ENCODE results near the gene TPCN1.

The TPCN1 gene

GRCh38 chr12:113325916-113326315 lies 104.7 kb downstream of the TPCN1 start:
- Histone ChIP-seq H3K4me3 (ENCODE audit: insufficient read depth, low read depth, low read length) (no peak overlapping the region), H3K9me3 (ENCODE audit: control insufficient read depth, low read length) (no peaks in the 10 kb centered on the region), H3K27me3 (ENCODE audit: control insufficient read depth, insufficient read depth, low read length, poor library complexity, severe bottlenecking) (no peaks in the 10 kb centered on the region), H3K4me1 (ENCODE audit: control insufficient read depth, insufficient read depth, low read length) (no peaks in the 10 kb centered on the region), H3K36me3 (ENCODE audit: control insufficient read depth, insufficient read depth, low read length) (no peaks in the 10 kb centered on the region), H3K27ac (ENCODE audit: insufficient read depth, low read depth, low read length, poor library complexity, severe bottlenecking) (no peak overlapping the region)
- 81 to 95% methylated on average over 1 to 3 of the region's 3 CpGs for WGBS, 2 experiments

- no peaks in the 10 kb centered on the region for H3K4me1 ChIP-seq (ENCODE audit: control insufficient read depth, insufficient read depth, low read length)
- WGBS, 2 experiments = 84 to 89% methylated on average over 4 of the region's 4 CpGs
- no peak overlapping the region for H3K4me3 ChIP-seq (ENCODE audit: insufficient read depth, low read depth, low read length)
- no peaks in the 10 kb centered on the region for H3K27me3 ChIP-seq (ENCODE audit: control insufficient read depth, insufficient read depth, low read length, poor library complexity, severe bottlenecking)
- H3K9me3 ChIP-seq (ENCODE audit: control insufficient read depth, low read length) = no peaks in the 10 kb centered on the region
- H3K27ac ChIP-seq (ENCODE audit: insufficient read depth, low read depth, low read length, poor library complexity, severe bottlenecking) = no peak overlapping the region
- no peaks in the 10 kb centered on the region for H3K36me3 ChIP-seq (ENCODE audit: control insufficient read depth, insufficient read depth, low read length)
Measured at GRCh38 chr12:113326775-113327395, 105.6 kb downstream of the TPCN1 start.

- H3K27me3 ChIP-seq (ENCODE audit: control insufficient read depth, insufficient read depth, low read length, poor library complexity, severe bottlenecking) = peaks cover 3% of the 10 kb centered on the region
- no peak overlapping the region for H3K4me3 ChIP-seq (ENCODE audit: insufficient read depth, low read depth, low read length)
- H3K4me1 ChIP-seq (ENCODE audit: control insufficient read depth, insufficient read depth, low read length) = no peaks in the 10 kb centered on the region
- WGBS, 2 experiments = 85 to 90% methylated on average over 5 of the region's 5 CpGs
- H3K9me3 ChIP-seq (ENCODE audit: control insufficient read depth, low read length) = no peaks in the 10 kb centered on the region
- H3K36me3 ChIP-seq (ENCODE audit: control insufficient read depth, insufficient read depth, low read length) = no peaks in the 10 kb centered on the region
- H3K27ac ChIP-seq (ENCODE audit: insufficient read depth, low read depth, low read length, poor library complexity, severe bottlenecking) = no peak overlapping the region
Measured at GRCh38 chr12:113328368-113328889, 107.2 kb downstream of the TPCN1 start.

GRCh38 chr12:113329022-113329790 lies 107.9 kb downstream of the TPCN1 start:
- Histone ChIP-seq H3K4me1 (ENCODE audit: control insufficient read depth, insufficient read depth, low read length) (no peaks in the 10 kb centered on the region), H3K27ac (ENCODE audit: insufficient read depth, low read depth, low read length, poor library complexity, severe bottlenecking) (no peak overlapping the region), H3K9me3 (ENCODE audit: control insufficient read depth, low read length) (no peaks in the 10 kb centered on the region), H3K27me3 (ENCODE audit: control insufficient read depth, insufficient read depth, low read length, poor library complexity, severe bottlenecking) (peaks cover 10% of the 10 kb centered on the region), H3K36me3 (ENCODE audit: control insufficient read depth, insufficient read depth, low read length) (no peaks in the 10 kb centered on the region), H3K4me3 (ENCODE audit: insufficient read depth, low read depth, low read length) (no peak overlapping the region)
- WGBS, 2 experiments = 91 to 93% methylated on average over 9 of the region's 9 CpGs

- Histone ChIP-seq H3K4me3 (ENCODE audit: insufficient read depth, low read depth, low read length) (no peak overlapping the region), H3K9me3 (ENCODE audit: control insufficient read depth, low read length) (no peaks in the 10 kb centered on the region), H3K27me3 (ENCODE audit: control insufficient read depth, insufficient read depth, low read length, poor library complexity, severe bottlenecking) (peaks cover 17% of the 10 kb centered on the region), H3K27ac (ENCODE audit: insufficient read depth, low read depth, low read length, poor library complexity, severe bottlenecking) (no peak overlapping the region), H3K4me1 (ENCODE audit: control insufficient read depth, insufficient read depth, low read length) (no peaks in the 10 kb centered on the region), H3K36me3 (ENCODE audit: control insufficient read depth, insufficient read depth, low read length) (no peaks in the 10 kb centered on the region)
- WGBS, 2 experiments = 83 to 100% methylated on average over 1 of the region's 1 CpG
Measured at GRCh38 chr12:113329791-113330417, 108.6 kb downstream of the TPCN1 start.

GRCh38 chr12:113330505-113330904 lies 109.2 kb downstream of the TPCN1 start:
- H3K9me3 ChIP-seq (ENCODE audit: control insufficient read depth, low read length) = no peaks in the 10 kb centered on the region
- H3K27me3 ChIP-seq (ENCODE audit: control insufficient read depth, insufficient read depth, low read length, poor library complexity, severe bottlenecking) = peaks cover 23% of the 10 kb centered on the region
- H3K4me3 ChIP-seq (ENCODE audit: insufficient read depth, low read depth, low read length) = no peak overlapping the region
- H3K4me1 ChIP-seq (ENCODE audit: control insufficient read depth, insufficient read depth, low read length) = no peaks in the 10 kb centered on the region
- no peaks in the 10 kb centered on the region for H3K36me3 ChIP-seq (ENCODE audit: control insufficient read depth, insufficient read depth, low read length)
- 91 to 96% methylated on average over 2 of the region's 2 CpGs for WGBS, 2 experiments
- H3K27ac ChIP-seq (ENCODE audit: insufficient read depth, low read depth, low read length, poor library complexity, severe bottlenecking) = no peak overlapping the region

GRCh38 chr12:113332688-113333417 lies 111.6 kb downstream of the TPCN1 start:
- Histone ChIP-seq H3K36me3 (ENCODE audit: control insufficient read depth, insufficient read depth, low read length) (no peaks in the 10 kb centered on the region), H3K4me3 (ENCODE audit: insufficient read depth, low read depth, low read length) (no peak overlapping the region), H3K27me3 (ENCODE audit: control insufficient read depth, insufficient read depth, low read length, poor library complexity, severe bottlenecking) (peaks cover 26% of the 10 kb centered on the region), H3K9me3 (ENCODE audit: control insufficient read depth, low read length) (no peaks in the 10 kb centered on the region), H3K27ac (ENCODE audit: insufficient read depth, low read depth, low read length, poor library complexity, severe bottlenecking) (no peak overlapping the region), H3K4me1 (ENCODE audit: control insufficient read depth, insufficient read depth, low read length) (no peaks in the 10 kb centered on the region)
- WGBS, 2 experiments = 91 to 93% methylated on average over 17 of the region's 17 CpGs

- WGBS, 2 experiments = 87 to 93% methylated on average over 4 to 5 of the region's 5 CpGs
- H3K9me3 ChIP-seq (ENCODE audit: control insufficient read depth, low read length) = no peaks in the 10 kb centered on the region
Measured at GRCh38 chr12:113333418-113333750, 112.1 kb downstream of the TPCN1 start.

GRCh38 chr12:113333877-113334785 lies 112.9 kb downstream of the TPCN1 start:
- Histone ChIP-seq H3K9me3 (ENCODE audit: control insufficient read depth, low read length) (no peaks in the 10 kb centered on the region), H3K36me3 (ENCODE audit: control insufficient read depth, insufficient read depth, low read length) (no peaks in the 10 kb centered on the region), H3K4me1 (ENCODE audit: control insufficient read depth, insufficient read depth, low read length) (no peaks in the 10 kb centered on the region), H3K27ac (ENCODE audit: insufficient read depth, low read depth, low read length, poor library complexity, severe bottlenecking) (no peak overlapping the region), H3K4me3 (ENCODE audit: insufficient read depth, low read depth, low read length) (peak overlapping the region; percentile 48), H3K27me3 (ENCODE audit: control insufficient read depth, insufficient read depth, low read length, poor library complexity, severe bottlenecking) (peaks cover 26% of the 10 kb centered on the region)
- WGBS, 2 experiments = 43 to 47% methylated on average over 27 of the region's 27 CpGs

More at GRCh38 chr12:113333418-113333750, 112.1 kb downstream of the TPCN1 start:
- H3K36me3 ChIP-seq (ENCODE audit: control insufficient read depth, insufficient read depth, low read length) = no peaks in the 10 kb centered on the region
- H3K4me3 ChIP-seq (ENCODE audit: insufficient read depth, low read depth, low read length) = no peak overlapping the region
- no peak overlapping the region for H3K27ac ChIP-seq (ENCODE audit: insufficient read depth, low read depth, low read length, poor library complexity, severe bottlenecking)
- H3K27me3 ChIP-seq (ENCODE audit: control insufficient read depth, insufficient read depth, low read length, poor library complexity, severe bottlenecking) = peaks cover 26% of the 10 kb centered on the region
- H3K4me1 ChIP-seq (ENCODE audit: control insufficient read depth, insufficient read depth, low read length) = no peaks in the 10 kb centered on the region
